H54 (cell line): ENCODE data around the gene YBX1.

Experiments used
- DNase-seq: peaks from one replicate; pipeline ENCODE4 v3.0.0; 2011; ENCODE audit warnings: low spot score, mixed read lengths; ENCODE audit not compliant: insufficient read length
- FAIRE-seq: peaks from 3 replicates; lab custom pipeline; 2011; peaks lifted over from hg19 to GRCh38; lab: Jason Lieb, UNC
- POLR2A ChIP-seq: IDR thresholded peaks from 2 replicates; pipeline ENCODE4 v1.6.1; 2011; ENCODE audit warnings: low read depth, mild to moderate bottlenecking, low read length

YBX1 gene

DNA sequence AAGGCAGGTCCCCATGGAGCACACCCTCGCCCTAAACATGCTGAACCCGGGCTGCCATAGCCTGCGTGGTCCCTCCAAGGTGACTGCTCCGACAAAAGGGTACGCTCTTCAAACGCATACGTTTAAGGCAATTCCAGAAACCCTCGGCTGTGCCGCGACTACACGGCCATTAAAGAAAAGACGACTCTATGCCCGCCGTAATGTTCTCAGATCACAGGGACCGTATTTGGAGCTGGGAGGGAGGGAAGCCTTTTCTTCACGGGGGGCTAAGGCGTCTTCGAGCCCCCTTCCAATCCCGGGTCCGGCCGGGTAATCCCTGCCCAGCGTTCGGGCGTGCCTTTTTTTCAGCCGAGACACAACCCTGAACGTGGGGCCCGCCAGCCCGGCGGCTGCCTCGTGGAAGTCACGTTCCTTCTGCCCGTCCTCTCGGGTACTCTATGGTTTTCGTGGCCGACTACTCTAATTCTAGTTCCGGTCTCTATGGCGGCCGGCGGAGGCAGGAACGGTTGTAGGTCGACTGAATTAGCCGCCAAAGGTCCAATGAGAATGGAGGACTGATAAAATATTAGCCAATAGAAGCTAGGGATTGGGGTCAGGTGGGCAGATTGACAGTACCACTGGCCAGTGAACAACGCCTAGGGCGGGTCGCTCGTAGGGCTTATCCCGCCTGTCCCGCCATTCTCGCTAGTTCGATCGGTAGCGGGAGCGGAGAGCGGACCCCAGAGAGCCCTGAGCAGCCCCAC lies at the start of gene YBX1:
Gene YBX1 (plus strand): TSS at position 678 of the 743 bp plus-strand sequence. CDS start 148 bp downstream, outside the sequence.
- FAIRE-seq: peak; percentile 81
- DNase-seq: peak; percentile 94
- peak; percentile 68 for TF ChIP-seq POLR2A

DNA sequence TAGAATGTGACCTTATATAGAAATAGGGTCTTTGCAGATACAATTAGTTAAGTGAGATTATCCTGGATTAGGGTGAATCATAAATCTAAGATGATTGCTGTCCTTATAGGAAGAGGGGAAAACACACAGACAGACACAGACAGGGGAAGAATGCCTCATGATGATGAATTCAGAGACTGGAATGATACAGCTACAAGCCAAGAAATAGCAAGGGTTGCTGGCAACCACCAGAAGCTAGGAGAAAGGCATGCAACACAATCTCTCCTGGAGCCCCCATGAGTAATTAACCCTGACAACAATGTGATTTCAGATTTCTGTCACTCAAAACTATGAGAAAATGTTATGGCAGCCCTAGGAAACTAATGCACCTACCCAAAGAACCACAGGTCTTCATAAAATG lies 43.1 kb upstream of the YBX1 start:
- TF ChIP-seq POLR2A: no peak
- DNase-seq (no peak), FAIRE-seq (no peak)

DNA sequence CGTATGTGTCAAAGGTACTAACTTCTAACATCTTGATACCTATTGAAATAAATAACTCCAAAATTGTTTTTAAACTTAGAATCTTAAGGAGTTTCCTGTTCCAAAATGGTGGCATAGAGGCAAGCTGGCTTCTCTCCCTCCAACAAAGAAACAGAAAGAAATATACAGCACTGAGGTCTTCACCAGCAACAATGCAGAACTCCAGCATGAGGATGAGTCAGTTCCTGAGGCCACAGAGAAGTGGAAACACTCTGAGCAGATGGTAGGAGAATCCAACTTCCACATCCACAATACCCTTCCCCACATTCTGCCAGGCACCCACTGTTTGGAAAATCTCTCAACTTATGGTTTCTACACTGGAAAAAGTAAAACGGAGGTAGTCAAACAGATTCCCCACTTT lies 36.2 kb upstream of the YBX1 start:
- FAIRE-seq (no peak), DNase-seq (no peak)
- TF ChIP-seq POLR2A: no peak

DNA sequence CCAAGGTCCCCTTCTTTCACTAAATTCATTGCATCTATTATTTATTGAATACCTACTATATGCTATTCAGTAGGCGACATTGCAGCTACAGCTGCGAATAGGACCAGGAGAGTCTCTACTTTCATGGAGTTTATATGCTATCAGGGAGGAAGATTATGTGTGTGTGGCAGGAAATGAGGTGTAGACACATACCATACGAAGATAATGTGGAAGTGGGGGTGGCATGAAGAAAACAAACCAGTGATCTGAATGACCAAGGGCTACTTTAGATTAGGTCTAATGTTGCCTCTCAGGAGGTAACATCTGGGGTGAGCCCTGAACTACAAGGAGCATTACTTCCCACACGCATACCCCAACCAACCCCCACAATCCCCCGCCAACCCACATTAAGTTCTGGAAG lies 25.0 kb upstream of the YBX1 start:
- FAIRE-seq (no peak), DNase-seq (no peak)

DNA sequence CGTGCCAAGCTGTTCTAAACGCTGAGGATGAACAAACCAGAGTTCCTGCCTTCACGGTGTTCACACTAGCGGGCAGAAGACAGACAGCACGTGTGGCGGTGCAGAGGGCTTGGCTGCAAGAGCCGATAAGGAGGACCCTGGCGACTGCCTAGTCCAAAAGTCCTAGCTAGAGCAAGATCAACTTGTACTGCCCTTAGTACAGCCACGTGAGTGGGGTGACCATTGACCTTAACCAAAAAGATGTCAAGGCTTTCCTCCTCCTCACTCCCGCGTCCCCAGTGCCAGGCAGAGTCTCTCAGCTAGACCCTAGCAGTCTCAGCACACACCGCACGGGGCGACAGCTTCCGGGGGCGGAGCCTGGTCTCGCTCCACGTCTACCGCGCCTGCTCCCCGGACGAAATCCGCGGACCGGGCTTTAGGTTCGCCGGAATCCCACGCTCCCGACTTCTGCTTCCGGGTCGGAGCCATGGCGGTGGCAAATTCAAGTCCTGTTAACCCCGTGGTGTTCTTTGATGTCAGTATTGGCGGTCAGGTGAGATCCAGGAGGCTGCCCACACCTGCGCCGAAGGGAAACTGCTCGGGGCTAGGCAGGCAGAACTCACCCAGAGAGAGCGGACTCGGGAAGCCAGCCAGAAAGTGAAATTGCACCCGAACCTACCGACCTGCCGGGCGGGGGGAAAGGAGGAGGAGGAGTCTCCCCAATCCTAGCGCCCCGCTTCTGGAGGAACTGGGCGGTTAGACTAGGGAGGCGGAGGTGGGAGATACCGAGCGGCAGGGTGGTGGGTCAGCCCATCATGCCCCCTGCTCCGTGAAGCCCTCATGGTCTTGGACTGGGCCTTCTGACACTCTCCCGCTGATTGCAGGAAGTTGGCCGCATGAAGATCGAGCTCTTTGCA lies 24.0 kb upstream of the YBX1 start, which contains the start of gene PPIH:
Gene PPIH (plus strand): TSS at position 443 of the 896 bp plus-strand sequence. CDS start 24 bp downstream, at position 467.
- peak; percentile 94 for DNase-seq
- peak; percentile 90 for TF ChIP-seq POLR2A
- FAIRE-seq: peak; percentile 93

More for the DNA sequence above, 25.0 kb upstream of the YBX1 start:
- no peak for TF ChIP-seq POLR2A

DNA sequence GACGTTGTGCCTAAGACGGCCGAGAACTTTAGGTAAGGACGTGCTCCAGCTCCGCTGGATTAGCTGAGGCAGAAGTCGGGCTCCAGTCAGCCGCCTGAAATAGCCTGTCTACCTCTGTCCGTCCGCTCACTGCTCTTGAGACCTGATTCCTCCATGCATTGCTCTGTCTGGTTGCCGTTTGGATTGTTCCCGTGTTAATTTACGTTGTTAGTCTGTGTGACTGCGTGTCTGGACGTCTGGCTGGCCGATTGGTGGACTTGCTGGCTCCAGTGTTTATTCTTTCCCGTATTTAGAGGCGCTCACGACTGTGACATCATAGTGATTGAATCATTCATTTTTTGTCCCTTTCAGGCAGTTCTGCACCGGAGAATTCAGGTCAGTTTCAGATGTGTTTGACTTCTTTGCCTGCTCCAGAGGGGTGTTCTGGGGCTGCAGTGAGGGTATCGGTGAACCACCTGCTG lies 23.3 kb upstream of the YBX1 start:
- TF ChIP-seq POLR2A: no peak
- DNase-seq: no peak
- FAIRE-seq: no peak

DNA sequence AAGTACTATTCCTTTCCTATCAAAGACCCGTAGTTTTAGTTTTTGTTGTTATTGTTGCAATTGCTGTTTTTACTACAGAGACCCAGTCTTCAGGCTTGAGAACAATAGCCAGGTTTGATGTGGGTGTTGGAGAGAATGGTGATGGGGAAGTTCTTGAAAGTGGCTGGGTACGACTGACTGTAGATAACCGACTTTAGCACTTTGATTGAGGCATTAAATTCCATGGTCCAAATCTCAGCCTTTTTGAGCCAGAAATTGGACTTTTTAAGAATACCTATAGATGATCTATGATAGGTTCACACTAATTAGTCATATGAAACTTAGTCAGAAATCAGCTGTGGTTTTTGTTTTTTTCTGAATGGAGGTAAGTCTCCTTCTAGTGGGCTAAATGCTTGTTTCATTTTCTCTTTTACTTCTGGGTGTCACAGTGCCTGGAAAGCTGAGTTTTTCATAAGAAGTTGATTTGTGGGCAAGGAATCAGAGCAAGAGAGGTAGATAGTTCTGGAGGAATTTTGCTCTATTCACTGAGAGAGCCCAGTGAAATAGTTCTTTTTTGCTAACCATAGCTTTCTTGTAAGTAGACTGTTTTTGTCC lies 21.2 kb upstream of the YBX1 start:
- DNase-seq (no peak), FAIRE-seq (no peak)
- TF ChIP-seq POLR2A: no peak

DNA sequence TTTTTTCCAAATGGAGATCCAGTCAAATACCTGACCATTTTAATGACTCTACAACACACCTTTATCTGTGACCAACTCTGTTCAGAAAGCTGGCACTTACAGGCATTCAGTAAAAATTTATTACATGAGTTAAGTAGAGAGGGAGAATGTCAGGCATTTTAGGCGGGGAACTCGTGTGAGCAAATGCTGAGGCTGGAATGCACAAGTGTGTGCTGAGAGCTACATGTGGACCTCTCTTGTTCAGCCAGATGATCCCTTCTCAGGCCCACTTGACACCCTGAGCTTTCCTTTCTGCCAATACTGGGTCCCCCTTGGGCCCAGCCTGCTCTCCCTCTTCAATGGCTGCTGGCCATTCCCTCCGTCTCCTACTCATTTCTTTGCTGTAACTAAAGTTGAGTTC lies 12.3 kb upstream of the YBX1 start:
- FAIRE-seq (no peak), DNase-seq (no peak)
- TF ChIP-seq POLR2A: no peak

DNA sequence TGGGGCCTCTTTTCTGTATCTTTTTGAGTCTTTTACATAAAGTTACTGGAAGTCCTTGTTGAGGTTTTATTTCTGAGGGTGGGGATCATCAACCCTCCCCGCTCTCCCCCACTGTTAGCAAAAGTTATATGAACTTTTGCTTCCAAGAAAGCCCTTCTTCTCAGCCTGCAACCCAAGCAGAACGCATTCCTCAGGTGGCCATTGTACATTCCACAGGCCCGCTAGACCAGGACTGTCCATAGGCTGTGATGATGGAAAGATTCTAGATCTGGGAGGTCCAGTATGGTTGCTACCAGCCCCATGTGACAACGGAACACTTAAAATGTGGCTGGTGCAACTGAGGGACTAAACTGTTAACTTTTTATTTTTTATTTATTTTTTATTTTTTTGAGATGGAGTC lies 11.8 kb upstream of the YBX1 start:
- DNase-seq: no peak

DNA sequence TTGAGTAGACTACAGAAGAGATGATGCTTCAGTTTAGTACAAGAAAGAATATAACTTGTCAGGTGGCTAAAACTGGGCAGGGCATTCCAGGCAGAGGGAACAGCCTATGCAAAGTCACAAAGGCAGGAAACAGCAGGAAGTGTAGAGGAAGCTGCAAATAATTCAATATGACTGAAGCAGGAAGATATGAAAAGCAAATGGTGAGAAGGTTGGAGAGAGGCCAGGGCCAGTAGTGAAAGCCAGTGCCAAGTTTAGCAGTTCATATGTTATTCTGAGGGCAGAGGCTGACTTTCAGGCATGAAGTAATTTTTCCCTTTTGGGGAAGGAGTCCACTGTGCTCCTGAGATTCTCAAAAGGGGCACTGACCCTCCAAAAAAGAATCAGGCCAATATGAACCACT lies 8.0 kb upstream of the YBX1 start:
- TF ChIP-seq POLR2A: no peak
- FAIRE-seq (no peak), DNase-seq (no peak)

More for the DNA sequence above, 11.8 kb upstream of the YBX1 start:
- no peak for FAIRE-seq
- TF ChIP-seq POLR2A: no peak

DNA sequence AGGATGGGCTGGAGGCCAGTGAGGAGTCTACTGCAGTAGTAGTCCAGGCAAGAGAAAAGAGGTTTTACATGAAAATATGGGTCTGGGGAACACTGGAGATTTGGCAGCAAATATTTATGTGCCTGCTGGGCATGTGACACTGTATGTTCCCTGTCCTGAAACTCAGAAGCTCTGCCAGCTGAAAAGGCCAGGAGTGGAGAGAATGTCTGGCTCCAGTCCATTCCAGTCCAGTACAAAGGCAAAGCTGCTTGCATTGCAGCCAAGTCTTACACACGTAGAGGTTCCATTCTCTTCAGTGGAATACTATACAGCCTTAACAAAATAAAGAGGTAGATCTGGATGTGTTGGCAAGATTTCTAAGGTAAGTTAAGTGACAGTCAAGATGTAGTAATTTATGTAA lies 7.5 kb upstream of the YBX1 start:
- FAIRE-seq: no peak

DNA sequence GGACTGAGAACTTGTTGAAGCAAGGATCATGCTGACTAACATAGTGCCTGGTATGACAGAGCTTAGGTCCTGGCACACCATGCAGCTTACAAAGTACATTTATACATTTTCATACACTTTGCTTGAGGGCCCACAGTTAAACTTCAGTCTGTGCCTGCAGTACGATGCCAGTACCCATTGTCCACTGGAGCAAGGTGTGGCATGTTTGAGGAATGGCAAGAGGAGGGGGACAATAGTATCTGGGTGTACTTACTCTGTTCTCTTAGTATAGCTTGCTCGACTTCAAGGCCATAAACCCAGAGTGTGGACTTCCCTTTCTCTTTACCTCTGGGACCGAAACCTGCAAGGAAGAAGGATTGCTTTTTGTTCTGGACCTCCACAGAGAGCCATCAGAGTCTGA lies 6.8 kb upstream of the YBX1 start:
- no peak for FAIRE-seq
- TF ChIP-seq POLR2A: no peak
- no peak for DNase-seq

More for the DNA sequence above, 7.5 kb upstream of the YBX1 start:
- DNase-seq: no peak
- TF ChIP-seq POLR2A: no peak

DNA sequence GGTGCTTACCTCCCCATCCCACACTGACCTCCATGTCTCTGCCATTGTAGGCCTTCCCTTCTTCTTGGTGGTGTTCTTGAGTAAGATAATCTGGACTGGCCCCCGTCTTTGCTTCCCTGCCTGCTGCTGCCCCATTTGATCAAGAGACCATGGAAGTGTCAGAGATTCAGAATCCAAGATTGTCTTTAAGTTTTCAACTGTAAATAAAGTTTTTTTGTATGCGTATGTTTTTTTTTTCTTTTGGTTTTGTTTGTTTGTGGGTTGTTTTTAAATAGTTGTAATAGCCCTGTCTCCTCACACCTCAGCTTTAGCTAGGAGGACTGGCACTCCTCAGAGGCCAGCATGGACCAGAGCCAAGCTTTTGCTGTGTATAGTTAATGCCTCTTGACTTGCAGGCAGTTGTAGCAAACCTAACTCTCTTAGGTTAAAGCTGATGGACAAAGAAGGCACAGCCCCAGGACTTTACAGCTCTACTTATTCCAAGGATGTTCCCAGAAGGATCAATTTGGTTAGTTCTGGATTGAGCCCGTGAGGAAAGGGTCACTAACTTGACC lies 5.6 kb upstream of the YBX1 start:
- DNase-seq: no peak
- no peak for TF ChIP-seq POLR2A
- FAIRE-seq: no peak
